ENCODE data around the gene MT1A. TPM values are rescaled to one million over a fixed set of nuclear protein-coding genes. Genes with fewer than 3 reads are reported as not detected.

The MT1A gene
- total RNA-seq, 1 experiment from 2014 or later, result not detected

DNA sequence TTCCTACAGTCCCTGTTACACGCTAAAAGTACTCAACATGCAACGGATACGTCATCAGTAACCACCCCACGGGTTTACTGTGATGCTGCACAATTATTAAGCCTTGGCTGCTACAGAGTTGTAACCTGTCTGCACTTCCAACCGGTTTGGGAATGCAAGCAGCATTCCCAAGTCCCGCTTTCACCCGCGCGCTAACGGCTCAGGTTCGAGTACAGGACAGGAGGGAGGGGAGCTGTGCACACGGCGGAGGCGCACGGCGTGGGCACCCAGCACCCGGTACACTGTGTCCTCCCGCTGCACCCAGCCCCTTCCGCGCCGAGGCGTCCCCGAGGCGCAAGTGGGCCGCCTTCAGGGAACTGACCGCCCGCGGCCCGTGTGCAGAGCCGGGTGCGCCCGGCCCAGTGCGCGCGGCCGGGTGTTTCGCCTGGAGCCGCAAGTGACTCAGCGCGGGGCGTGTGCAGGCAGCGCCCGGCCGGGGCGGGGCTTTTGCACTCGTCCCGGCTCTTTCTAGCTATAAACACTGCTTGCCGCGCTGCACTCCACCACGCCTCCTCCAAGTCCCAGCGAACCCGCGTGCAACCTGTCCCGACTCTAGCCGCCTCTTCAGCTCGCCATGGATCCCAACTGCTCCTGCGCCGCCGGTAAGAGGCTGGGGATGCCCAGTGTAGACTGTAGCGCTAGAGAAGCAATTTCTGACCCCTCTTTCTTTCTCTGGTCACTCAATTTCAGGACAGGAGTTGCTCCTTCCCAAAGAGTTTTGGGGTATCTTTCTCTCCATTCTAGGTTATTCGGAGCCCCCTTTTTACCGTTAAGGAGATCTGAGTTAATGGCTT, 30.2 kb upstream of the MT1A start, which contains the start of gene MT2A:
MT2A (plus strand) TSS at position 542 of the 833 bp plus-strand sequence; CDS start at position 614, 72 bp downstream.
- peak within 1 kb of the TSS; percentile 91 for H3K9ac ChIP-seq (ENCODE audit: low read length)
- no peaks in the 10 kb centered on the region for H4K20me1 ChIP-seq (ENCODE audit: insufficient read depth)
- POLR2A ChIA-PET, result interaction anchor here (0.7 to 16.1 kb wide), 13 partner anchors 8 to 134 kb away, joined by 3 to 344 read pairs (median 3); partner anchors contain the start of genes MT1E and MT1F
- intact Hi-C loops (cut with micrococcal nuclease), result loop anchor here (1.0 to 2.0 kb wide), 2 partner anchors 17 to 75 kb away; partner anchors contain the start of genes MT1E and MT1X
- peak; percentile 71 for ATAC-seq
- H3K36me3 ChIP-seq (ENCODE audit: control insufficient read depth in 1 of 2, insufficient read depth in 2 of 2, low read length in 2 of 2), result no peaks in the 10 kb centered on the region
- peaks cover 64 to 86% of the 10 kb centered on the region in 2 experiments for H3K4me1 ChIP-seq (ENCODE audit: control insufficient read depth in 1 of 2, insufficient read depth in 2 of 2, low read length in 2 of 2)
- H3K27me3 ChIP-seq (ENCODE audit: insufficient read depth, low read length), result no peaks in the 10 kb centered on the region
- no peaks in the 10 kb centered on the region for H3K9me3 ChIP-seq (ENCODE audit: control insufficient read depth in 1 of 2, insufficient read depth in 1 of 2, low read depth in 1 of 2, low read length in 2 of 2)
- CTCF ChIA-PET, result interaction anchor here (0.9 to 1.1 kb wide), 5 partner anchors 8 to 252 kb away, joined by 3 to 8 read pairs (median 4); no protein-coding TSS in a partner anchor
- no peak within 1 kb of the TSS for H2AFZ ChIP-seq (ENCODE audit: low read depth, low read length, poor library complexity, severe bottlenecking)
- TF ChIP-seq, protein P1, sequence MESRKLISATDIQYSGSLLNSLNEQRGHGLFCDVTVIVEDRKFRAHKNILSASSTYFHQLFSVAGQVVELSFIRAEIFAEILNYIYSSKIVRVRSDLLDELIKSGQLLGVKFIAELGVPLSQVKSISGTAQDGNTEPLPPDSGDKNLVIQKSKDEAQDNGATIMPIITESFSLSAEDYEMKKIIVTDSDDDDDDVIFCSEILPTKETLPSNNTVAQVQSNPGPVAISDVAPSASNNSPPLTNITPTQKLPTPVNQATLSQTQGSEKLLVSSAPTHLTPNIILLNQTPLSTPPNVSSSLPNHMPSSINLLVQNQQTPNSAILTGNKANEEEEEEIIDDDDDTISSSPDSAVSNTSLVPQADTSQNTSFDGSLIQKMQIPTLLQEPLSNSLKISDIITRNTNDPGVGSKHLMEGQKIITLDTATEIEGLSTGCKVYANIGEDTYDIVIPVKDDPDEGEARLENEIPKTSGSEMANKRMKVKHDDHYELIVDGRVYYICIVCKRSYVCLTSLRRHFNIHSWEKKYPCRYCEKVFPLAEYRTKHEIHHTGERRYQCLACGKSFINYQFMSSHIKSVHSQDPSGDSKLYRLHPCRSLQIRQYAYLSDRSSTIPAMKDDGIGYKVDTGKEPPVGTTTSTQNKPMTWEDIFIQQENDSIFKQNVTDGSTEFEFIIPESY (IDR thresholded peaks at IDR 0.05; ENCODE audit: extremely low read depth, insufficient replicate concordance, low read length), result peak; percentile 28
- TF ChIP-seq CBX3 (IDR thresholded peaks at IDR 0.05; ENCODE audit: low read depth) (no peak), TCF7L2 (IDR thresholded peaks at IDR 0.05; ENCODE audit: borderline replicate concordance, extremely low read depth, insufficient read depth, insufficient read length) (peak; percentile 60), SIN3A (IDR thresholded peaks at IDR 0.05; ENCODE audit: low read depth) (no peak), ZFX (IDR thresholded peaks at IDR 0.05) (peak; percentile 37; the same call in 1 of the 2 replicates), FOSL1 (IDR thresholded peaks at IDR 0.05; ENCODE audit: low read depth) (no peak), YY1 (IDR thresholded peaks at IDR 0.05; ENCODE audit: extremely low read depth, insufficient replicate concordance, low read depth, low read length) (no peak), POLR2A (IDR thresholded peaks at IDR 0.05; ENCODE audit: borderline replicate concordance, extremely low read depth, insufficient read depth, insufficient read length) (peak; percentile 95), POLR2AphosphoS5 (IDR thresholded peaks at IDR 0.05; ENCODE audit: low read depth, low read length) (peak; percentile 100), JUND (IDR thresholded peaks at IDR 0.05) (no peak), SRF (IDR thresholded peaks at IDR 0.05; ENCODE audit: low read depth) (no peak), EZH2phosphoT487 (IDR thresholded peaks at IDR 0.05; ENCODE audit: borderline replicate concordance) (no peak), EGR1 (IDR thresholded peaks at IDR 0.05; ENCODE audit: low read depth) (no peak), EZH2 (IDR thresholded peaks at IDR 0.05) (no peak)
- TF ChIP-seq, protein P2, sequence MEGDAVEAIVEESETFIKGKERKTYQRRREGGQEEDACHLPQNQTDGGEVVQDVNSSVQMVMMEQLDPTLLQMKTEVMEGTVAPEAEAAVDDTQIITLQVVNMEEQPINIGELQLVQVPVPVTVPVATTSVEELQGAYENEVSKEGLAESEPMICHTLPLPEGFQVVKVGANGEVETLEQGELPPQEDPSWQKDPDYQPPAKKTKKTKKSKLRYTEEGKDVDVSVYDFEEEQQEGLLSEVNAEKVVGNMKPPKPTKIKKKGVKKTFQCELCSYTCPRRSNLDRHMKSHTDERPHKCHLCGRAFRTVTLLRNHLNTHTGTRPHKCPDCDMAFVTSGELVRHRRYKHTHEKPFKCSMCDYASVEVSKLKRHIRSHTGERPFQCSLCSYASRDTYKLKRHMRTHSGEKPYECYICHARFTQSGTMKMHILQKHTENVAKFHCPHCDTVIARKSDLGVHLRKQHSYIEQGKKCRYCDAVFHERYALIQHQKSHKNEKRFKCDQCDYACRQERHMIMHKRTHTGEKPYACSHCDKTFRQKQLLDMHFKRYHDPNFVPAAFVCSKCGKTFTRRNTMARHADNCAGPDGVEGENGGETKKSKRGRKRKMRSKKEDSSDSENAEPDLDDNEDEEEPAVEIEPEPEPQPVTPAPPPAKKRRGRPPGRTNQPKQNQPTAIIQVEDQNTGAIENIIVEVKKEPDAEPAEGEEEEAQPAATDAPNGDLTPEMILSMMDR (IDR thresholded peaks at IDR 0.05 in 2 of 3, conservative IDR thresholded peaks at IDR 0.05 in 1 of 3; ENCODE audit: borderline replicate concordance in 1 of 3, insufficient read depth in 1 of 3, low read depth in 2 of 3, low read length in 2 of 3), result no peak
- TF ChIP-seq, protein P3, sequence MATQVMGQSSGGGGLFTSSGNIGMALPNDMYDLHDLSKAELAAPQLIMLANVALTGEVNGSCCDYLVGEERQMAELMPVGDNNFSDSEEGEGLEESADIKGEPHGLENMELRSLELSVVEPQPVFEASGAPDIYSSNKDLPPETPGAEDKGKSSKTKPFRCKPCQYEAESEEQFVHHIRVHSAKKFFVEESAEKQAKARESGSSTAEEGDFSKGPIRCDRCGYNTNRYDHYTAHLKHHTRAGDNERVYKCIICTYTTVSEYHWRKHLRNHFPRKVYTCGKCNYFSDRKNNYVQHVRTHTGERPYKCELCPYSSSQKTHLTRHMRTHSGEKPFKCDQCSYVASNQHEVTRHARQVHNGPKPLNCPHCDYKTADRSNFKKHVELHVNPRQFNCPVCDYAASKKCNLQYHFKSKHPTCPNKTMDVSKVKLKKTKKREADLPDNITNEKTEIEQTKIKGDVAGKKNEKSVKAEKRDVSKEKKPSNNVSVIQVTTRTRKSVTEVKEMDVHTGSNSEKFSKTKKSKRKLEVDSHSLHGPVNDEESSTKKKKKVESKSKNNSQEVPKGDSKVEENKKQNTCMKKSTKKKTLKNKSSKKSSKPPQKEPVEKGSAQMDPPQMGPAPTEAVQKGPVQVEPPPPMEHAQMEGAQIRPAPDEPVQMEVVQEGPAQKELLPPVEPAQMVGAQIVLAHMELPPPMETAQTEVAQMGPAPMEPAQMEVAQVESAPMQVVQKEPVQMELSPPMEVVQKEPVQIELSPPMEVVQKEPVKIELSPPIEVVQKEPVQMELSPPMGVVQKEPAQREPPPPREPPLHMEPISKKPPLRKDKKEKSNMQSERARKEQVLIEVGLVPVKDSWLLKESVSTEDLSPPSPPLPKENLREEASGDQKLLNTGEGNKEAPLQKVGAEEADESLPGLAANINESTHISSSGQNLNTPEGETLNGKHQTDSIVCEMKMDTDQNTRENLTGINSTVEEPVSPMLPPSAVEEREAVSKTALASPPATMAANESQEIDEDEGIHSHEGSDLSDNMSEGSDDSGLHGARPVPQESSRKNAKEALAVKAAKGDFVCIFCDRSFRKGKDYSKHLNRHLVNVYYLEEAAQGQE (IDR thresholded peaks at IDR 0.05; ENCODE audit: low read depth), result no peak
- TF ChIP-seq, protein P4, sequence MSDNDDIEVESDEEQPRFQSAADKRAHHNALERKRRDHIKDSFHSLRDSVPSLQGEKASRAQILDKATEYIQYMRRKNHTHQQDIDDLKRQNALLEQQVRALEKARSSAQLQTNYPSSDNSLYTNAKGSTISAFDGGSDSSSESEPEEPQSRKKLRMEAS (IDR thresholded peaks at IDR 0.05), result no peak
- TF ChIP-seq, protein P5, sequence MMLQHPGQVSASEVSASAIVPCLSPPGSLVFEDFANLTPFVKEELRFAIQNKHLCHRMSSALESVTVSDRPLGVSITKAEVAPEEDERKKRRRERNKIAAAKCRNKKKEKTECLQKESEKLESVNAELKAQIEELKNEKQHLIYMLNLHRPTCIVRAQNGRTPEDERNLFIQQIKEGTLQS (IDR thresholded peaks at IDR 0.05), result no peak
- peak within 1 kb of the TSS; percentile 63 to 85 for H3K4me3 ChIP-seq (replicated peaks in 1 of 2; ENCODE audit: low read depth in 1 of 2, low read length in 2 of 2)
- peak within 1 kb of the TSS; percentile 95 for H3K4me2 ChIP-seq (ENCODE audit: low read length)
- RAD21 ChIA-PET (ENCODE audit: low non-redundant PET in 1 of 2, low total read pairs in 2 of 2, uncharacterized antibody in 2 of 2, unreplicated experiment in 2 of 2), result interaction anchor here (0.6 to 2.0 kb wide), 4 partner anchors 8 to 19 kb away, joined by 3 to 7 read pairs (median 4); partner anchors contain the start of gene MT1E (in 2 of the 2)
- BruUV-seq (replicated peaks), result no TSS peak
- H3K9me2 ChIP-seq (ENCODE audit: insufficient read depth), result no peaks in the 10 kb centered on the region
- peaks cover 14% of the 10 kb centered on the region for H3K79me2 ChIP-seq (ENCODE audit: insufficient read depth, low read length)
- peak; percentile 95 for DNase-seq (ENCODE audit: low read depth, low spot score)
- peak within 1 kb of the TSS; percentile 96 for H3K27ac ChIP-seq (ENCODE audit: low read depth, low read length)

All from HCT116 (cell line).